H1 (cell line): ENCODE results near the gene PAK5. TPM values are rescaled to one million over a fixed set of nuclear protein-coding genes. Genes with fewer than 3 reads are reported as not detected.

Experiments
- CTCF ChIA-PET: fragments of 300-600 bp; sonication (Branson Sonifier 250); formaldehyde crosslinking; loops from one replicate; lab custom pipeline; 2021; ENCODE audit not compliant: partially characterized antibody; lab: Charles Lee
- POLR2A ChIA-PET: fragments of 300-600 bp; sonication (Branson Sonifier 250); formaldehyde crosslinking; loops from one replicate; lab custom pipeline; 2021; ENCODE audit warnings: inconsistent platforms; ENCODE audit not compliant: partially characterized antibody; lab: Charles Lee
- DNase-seq, 2 experiments: peaks; one replicate each; pipeline versions ENCODE4 v3.0.0 to v3.0.0-alpha.2; 2010 to 2022; ENCODE audit warnings: low spot score in 2 of 2, low read depth in 1 of 2, mixed read lengths in 1 of 2
- FAIRE-seq: peaks from 2 replicates; lab custom pipeline; 2011; peaks lifted over from hg19 to GRCh38; lab: Jason Lieb, UNC
- H2AFZ ChIP-seq: 2 replicates; pipeline ENCODE4 v1.8.1; 2012; ENCODE audit warnings: low read length, inconsistent platforms
- H2AK5ac ChIP-seq: 2 replicates; pipeline ENCODE4 v1.6.1; 2013; ENCODE audit warnings: low read depth, low read length
- H2BK120ac ChIP-seq: replicated peaks from 2 replicates; pipeline ENCODE3; 2013; ENCODE audit warnings: low read depth, low read length, inconsistent platforms
- H2BK12ac ChIP-seq: 2 replicates; pipeline ENCODE4 v1.6.1; 2013; ENCODE audit warnings: low read depth, low read length
- H2BK15ac ChIP-seq: 2 replicates; pipeline ENCODE4 v1.6.1; 2013; ENCODE audit warnings: low read length
- H2BK20ac ChIP-seq: 2 replicates; pipeline ENCODE4 v1.6.1; 2013; ENCODE audit warnings: low read length
- H2BK5ac ChIP-seq: 2 replicates; pipeline ENCODE4 v1.6.1; 2013; ENCODE audit warnings: low read depth, low read length
- H3K14ac ChIP-seq: 2 replicates; pipeline ENCODE4 v1.6.1; 2013; ENCODE audit warnings: inconsistent platforms; ENCODE audit not compliant: insufficient read length
- H3K18ac ChIP-seq: 2 replicates; pipeline ENCODE4 v1.6.1; 2013; ENCODE audit warnings: low read length; ENCODE audit errors: extremely low read depth
- H3K23ac ChIP-seq: 2 replicates; pipeline ENCODE4 v1.6.1; 2013; ENCODE audit warnings: inconsistent platforms; ENCODE audit not compliant: insufficient read length
- H3K23me2 ChIP-seq: 2 replicates; pipeline ENCODE4 v1.6.1; 2013; ENCODE audit warnings: low read depth, low read length
- H3K27ac ChIP-seq: 2 replicates; pipeline ENCODE4 v1.6.1; 2011; ENCODE audit warnings: low read depth, low read length, inconsistent platforms
- H3K27me3 ChIP-seq, 4 experiments: replicated peaks in 1 of 4; 1 replicate in 1 of 4; 2 replicates in 3 of 4; pipeline versions ENCODE4 v1.6.1 to v1.8.1; 2011 to 2013; ENCODE audit warnings: low read length in 3 of 4, mild to moderate bottlenecking in 3 of 4, inconsistent platforms in 2 of 4, mixed read lengths in 2 of 4, moderate library complexity in 1 of 4; ENCODE audit not compliant: control insufficient read depth in 3 of 4, insufficient read depth in 3 of 4; ENCODE audit errors: extremely low read depth in 1 of 4
- H3K36me3 ChIP-seq, 4 experiments: 2 replicates each; pipeline versions ENCODE4 v1.6.1 to v1.8.1; 2011 to 2013; ENCODE audit warnings: mild to moderate bottlenecking in 4 of 4, low read length in 3 of 4, moderate library complexity in 2 of 4, control low read depth in 1 of 4, inconsistent platforms in 1 of 4; ENCODE audit not compliant: insufficient read depth in 4 of 4, control insufficient read depth in 2 of 4
- H3K4ac ChIP-seq: replicated peaks from 2 replicates; pipeline ENCODE3; 2013; ENCODE audit warnings: low read length, low read depth, mixed read lengths, inconsistent platforms; ENCODE audit not compliant: insufficient read length
- H3K4me1 ChIP-seq, 4 experiments: replicated peaks in 1 of 4; 1 replicate in 1 of 4; 2 replicates in 3 of 4; pipeline versions ENCODE4 v1.6.1 to v1.8.1; 2011 to 2013; ENCODE audit warnings: low read length in 3 of 4, inconsistent platforms in 2 of 4, mixed read lengths in 1 of 4; ENCODE audit not compliant: insufficient read depth in 4 of 4, control insufficient read depth in 3 of 4
- H3K4me2 ChIP-seq, 2 experiments: 2 replicates each; pipeline versions ENCODE4 v1.6.1 to v1.8.1; 2011 to 2013; ENCODE audit warnings: low read depth in 2 of 2, low read length in 2 of 2, control low read depth in 1 of 2, inconsistent platforms in 1 of 2, mild to moderate bottlenecking in 1 of 2; ENCODE audit not compliant: insufficient read depth in 1 of 2
- H3K4me3 ChIP-seq, 4 experiments: fragments of 200-600, 300-600 bp in 1 of 4; sonication (generic), shearing (Covaris generic), sonication (Bioruptor Twin) in 1 of 4; 2 replicates each; pipeline versions ENCODE4 v1.5.1 to v1.8.1; 2011 to 2016; ENCODE audit warnings: low read length in 4 of 4, low read depth in 3 of 4, control low read depth in 2 of 4, inconsistent platforms in 2 of 4, mild to moderate bottlenecking in 2 of 4, mixed read lengths in 1 of 4, moderate library complexity in 1 of 4; ENCODE audit not compliant: insufficient read depth in 2 of 4; ENCODE audit errors: extremely low read depth in 1 of 4
- H3K56ac ChIP-seq: replicated peaks from 2 replicates; pipeline ENCODE3; 2013; ENCODE audit warnings: low read depth, mild to moderate bottlenecking, mixed read lengths, low read length, inconsistent platforms; ENCODE audit not compliant: insufficient read length
- H3K79me1 ChIP-seq: 2 replicates; pipeline ENCODE4 v1.6.1; 2013; ENCODE audit warnings: low read depth, low read length, control low read depth
- H3K79me2 ChIP-seq, 2 experiments: 2 replicates each; pipeline versions ENCODE4 v1.6.1 to v1.8.1; 2012 to 2013; ENCODE audit warnings: low read length in 2 of 2, mild to moderate bottlenecking in 2 of 2, inconsistent platforms in 1 of 2; ENCODE audit not compliant: insufficient read depth in 2 of 2, control insufficient read depth in 1 of 2
- H3K9ac ChIP-seq, 4 experiments: replicated peaks in 1 of 4; 1 replicate in 1 of 4; 2 replicates in 3 of 4; pipeline versions ENCODE4 v1.6.1 to v1.8.1; 2011 to 2013; ENCODE audit warnings: low read depth in 3 of 4, low read length in 3 of 4, control low read depth in 2 of 4, mild to moderate bottlenecking in 2 of 4, moderate library complexity in 2 of 4, inconsistent platforms in 1 of 4; ENCODE audit errors: extremely low read depth in 1 of 4
- H3K9me3 ChIP-seq, 2 experiments: 2 replicates each; pipeline versions ENCODE4 v1.6.1 to v1.8.1; 2012 to 2013; ENCODE audit warnings: mild to moderate bottlenecking in 2 of 2, moderate library complexity in 2 of 2, control low read depth in 1 of 2, inconsistent platforms in 1 of 2, low read depth in 1 of 2, low read length in 1 of 2, mixed read lengths in 1 of 2; ENCODE audit not compliant: insufficient read depth in 2 of 2
- H4K20me1 ChIP-seq, 2 experiments: replicated peaks in 1 of 2; 2 replicates each; pipeline versions ENCODE3 to v1.8.1; 2011 to 2013; ENCODE audit warnings: inconsistent platforms in 2 of 2, low read length in 2 of 2, mild to moderate bottlenecking in 1 of 2; ENCODE audit not compliant: insufficient read depth in 2 of 2, control insufficient read depth in 1 of 2
- H4K5ac ChIP-seq: 2 replicates; pipeline ENCODE4 v1.6.1; 2013; ENCODE audit warnings: low read length, low read depth, mixed read lengths, inconsistent platforms; ENCODE audit not compliant: insufficient read length
- H4K8ac ChIP-seq: 2 replicates; pipeline ENCODE4 v1.8.0; 2013; ENCODE audit warnings: mild to moderate bottlenecking, moderate library complexity, low read length, inconsistent platforms; ENCODE audit not compliant: insufficient read depth; ENCODE audit errors: extremely low read depth
- H4K91ac ChIP-seq: replicated peaks from 2 replicates; pipeline ENCODE3; 2013; ENCODE audit warnings: low read length, mixed read lengths, inconsistent platforms; ENCODE audit not compliant: insufficient read length
- EZH2 ChIP-seq: fragments of 200-600 bp; sonication (generic); IDR thresholded peaks from 2 replicates; pipeline ENCODE4 v1.7.1; 2012; ENCODE audit warnings: low read depth, mild to moderate bottlenecking, moderate library complexity, low read length, inconsistent platforms; ENCODE audit not compliant: severe bottlenecking
- WGBS, 2 experiments: shearing (Covaris generic) in 1 of 2; methylation state at CpG; one replicate each; pipeline versions ENCODE4 v1.1.6 to v1.1.7; 2013 to 2015; ENCODE audit warnings: low lambda C conversion rate in 2 of 2, mixed read lengths in 2 of 2, inconsistent platforms in 1 of 2, low coverage in 1 of 2, missing lambda C conversion rate in 1 of 2; ENCODE audit not compliant: insufficient replicate concordance in 2 of 2, insufficient coverage in 1 of 2, insufficient read length in 1 of 2; ENCODE audit errors: extremely low coverage in 1 of 2, missing lambda C conversion rate in 1 of 2; 5-methylcytosine and 5-hydroxymethylcytosine counted together
- polyA plus RNA-seq, 7 experiments: library from polyadenylated mRNA; depleted of rRNA in 3 of 7; stranded (reverse) in 5 of 7; unstranded in 2 of 7; fragments of >200 nt in 5 of 7; fragments of 200-250 nt in 2 of 7; gene quantifications; 1 replicate in 5 of 7; 2 replicates in 1 of 7; 4 replicates in 1 of 7; pipeline versions ENCODE4 v1.2.1 to v1.2.3, GENCODE V29; 2011 to 2013; ENCODE audit warnings: missing spikeins in 2 of 7, mixed read lengths in 2 of 7
- total RNA-seq: library from RNA; stranded (reverse); fragmentation: NEBNext Ultra II Directional; extraction: Animal tissue kit (Norgen Biotek cat#: 25700); gene quantifications from 2 replicates; pipeline ENCODE4 v1.2.1, GENCODE V29; 2021
- TF ChIP-seq, protein P1 (sequence below), 3 experiments: IDR thresholded peaks; 1 replicate in 2 of 3; 2 replicates in 1 of 3; pipeline versions ENCODE4 v1.5.1 to v1.6.1; 2011; ENCODE audit warnings: low read length in 3 of 3, mild to moderate bottlenecking in 3 of 3, inconsistent platforms in 2 of 3, low read depth in 1 of 3, moderate library complexity in 1 of 3; ENCODE audit not compliant: insufficient read depth in 1 of 3; ENCODE audit errors: control extremely low read depth in 1 of 3

PAK5 gene
- total and polyA plus RNA-seq, 2 of the 8 experiments (the other 6 are each of a cell fraction or from before 2014, with no cell fraction given): 0.54 to 0.80 TPM

DNA sequence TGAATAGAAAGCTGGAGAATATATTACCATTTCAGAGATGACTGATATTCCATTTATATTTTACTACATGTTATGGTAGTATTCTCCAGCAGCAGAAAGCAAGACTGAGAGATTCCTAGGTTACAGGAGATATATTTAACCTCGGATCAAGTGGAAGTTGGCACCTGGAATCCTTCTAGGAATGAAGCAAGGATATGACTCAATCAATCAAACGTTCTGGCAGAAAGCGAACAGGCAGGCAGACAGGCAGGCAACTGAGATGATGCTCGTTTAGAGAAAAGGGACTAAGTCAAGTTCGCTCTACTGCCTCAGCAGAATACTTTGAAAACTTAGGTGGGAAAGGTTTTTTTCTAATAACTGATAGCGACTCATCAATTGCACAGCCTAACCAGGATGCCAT is 46.2 kb downstream of the PAK5 start:
- H2BK12ac ChIP-seq: no peak overlapping the region
- POLR2A ChIA-PET: no interaction called here

More for the DNA sequence above, 46.2 kb downstream of the PAK5 start:
- Histone ChIP-seq H2BK120ac (no peak overlapping the region), H2BK20ac (no peak overlapping the region), H4K20me1 (no peaks in the 10 kb centered on the region), H3K4me2 (no peak overlapping the region), H3K4me3 (no peak overlapping the region), H3K36me3 (no peaks in the 10 kb centered on the region), H3K9me3 (no peaks in the 10 kb centered on the region), H4K5ac (no peak overlapping the region), H2BK5ac (no peak overlapping the region), H3K23me2 (no peaks in the 10 kb centered on the region), H2AFZ (no peak overlapping the region), H3K27me3 (no peaks in the 10 kb centered on the region), H3K56ac (no peak overlapping the region), H4K91ac (no peak overlapping the region), H3K79me2 (no peaks in the 10 kb centered on the region), H2AK5ac (no peak overlapping the region), H3K79me1 (no peaks in the 10 kb centered on the region), H3K14ac (no peak overlapping the region), H3K23ac (no peak overlapping the region), H4K8ac (no peak overlapping the region), H3K27ac (no peak overlapping the region), H3K4ac (no peak overlapping the region), H3K4me1 (no peaks in the 10 kb centered on the region), H3K9ac (no peak overlapping the region), H3K18ac (no peak overlapping the region), H2BK15ac (no peak overlapping the region)
- no peak for TF ChIP-seq EZH2
- TF ChIP-seq, protein P1, sequence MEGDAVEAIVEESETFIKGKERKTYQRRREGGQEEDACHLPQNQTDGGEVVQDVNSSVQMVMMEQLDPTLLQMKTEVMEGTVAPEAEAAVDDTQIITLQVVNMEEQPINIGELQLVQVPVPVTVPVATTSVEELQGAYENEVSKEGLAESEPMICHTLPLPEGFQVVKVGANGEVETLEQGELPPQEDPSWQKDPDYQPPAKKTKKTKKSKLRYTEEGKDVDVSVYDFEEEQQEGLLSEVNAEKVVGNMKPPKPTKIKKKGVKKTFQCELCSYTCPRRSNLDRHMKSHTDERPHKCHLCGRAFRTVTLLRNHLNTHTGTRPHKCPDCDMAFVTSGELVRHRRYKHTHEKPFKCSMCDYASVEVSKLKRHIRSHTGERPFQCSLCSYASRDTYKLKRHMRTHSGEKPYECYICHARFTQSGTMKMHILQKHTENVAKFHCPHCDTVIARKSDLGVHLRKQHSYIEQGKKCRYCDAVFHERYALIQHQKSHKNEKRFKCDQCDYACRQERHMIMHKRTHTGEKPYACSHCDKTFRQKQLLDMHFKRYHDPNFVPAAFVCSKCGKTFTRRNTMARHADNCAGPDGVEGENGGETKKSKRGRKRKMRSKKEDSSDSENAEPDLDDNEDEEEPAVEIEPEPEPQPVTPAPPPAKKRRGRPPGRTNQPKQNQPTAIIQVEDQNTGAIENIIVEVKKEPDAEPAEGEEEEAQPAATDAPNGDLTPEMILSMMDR (IDR thresholded peaks at IDR 0.05; ENCODE audit: control extremely low read depth in 1 of 3, insufficient read depth in 1 of 3, low read depth in 1 of 3, low read length in 3 of 3): no peak
- FAIRE-seq: no peak
- CTCF ChIA-PET: interaction anchor here (1.0 kb wide), 1 partner anchor 335 kb away, joined by 3 read pairs; no protein-coding TSS in a partner anchor
- no peak for DNase-seq
- 75% methylated on average over 6 of the region's 6 CpGs; no CpG with 5 or more reads in 1 of the 2 experiments for WGBS, 2 experiments
